ENCODE results near the gene SMIM44.

Gene SMIM44

GRCh38 chr19:3434630-3435553 lies 48.3 kb downstream of the SMIM44 start:
- peak; percentile 94 for DNase-seq (ENCODE audit: low read depth, low spot score)

- DNase-seq (ENCODE audit: low read depth, low spot score) = no peak
Observed at GRCh38 chr19:3433805-3434540, 49.3 kb downstream of the SMIM44 start.

GRCh38 chr19:3433313-3433712 lies 49.9 kb downstream of the SMIM44 start:
- DNase-seq (ENCODE audit: low read depth, low spot score) = no peak

Data from activated naive CD8-positive, alpha-beta T cell treated with anti-CD3 and anti-CD28 coated beads, Interleukin-2, amount 50 U/mL, for 16 hours (primary cell).